Inflammatory macrophage (primary cell): Measurements from ENCODE around the gene STX1B.

Source experiments
- DNase-seq, 2 donors: peaks; one replicate each; pipeline ENCODE4 v3.0.0-alpha.2; 2020 to 2022

Gene STX1B

GRCh38 chr16:30996324-30996984, 14.0 kb downstream of the STX1B start:
- DNase-seq = no peak

DNA sequence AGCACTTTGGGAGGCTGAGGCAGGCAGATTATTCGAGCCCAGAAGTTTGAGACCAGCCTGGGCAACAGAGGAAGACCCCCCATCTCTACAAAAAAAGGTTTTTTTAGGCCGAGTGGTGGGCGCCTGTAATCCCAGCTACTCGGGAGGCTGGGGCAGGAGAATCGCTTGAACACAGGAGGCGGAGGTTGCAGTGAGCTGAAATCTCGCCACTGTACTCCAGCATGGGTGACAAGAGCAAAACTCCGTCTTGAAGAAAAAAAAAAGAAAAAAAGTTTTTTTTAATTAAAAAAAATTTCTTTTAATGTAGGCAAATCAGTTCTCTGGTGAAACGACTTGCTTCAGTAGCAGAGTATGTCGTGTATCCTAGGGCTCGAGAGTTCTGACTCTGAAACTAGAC, 14.5 kb downstream of the STX1B start:
- no peak for DNase-seq

DNA sequence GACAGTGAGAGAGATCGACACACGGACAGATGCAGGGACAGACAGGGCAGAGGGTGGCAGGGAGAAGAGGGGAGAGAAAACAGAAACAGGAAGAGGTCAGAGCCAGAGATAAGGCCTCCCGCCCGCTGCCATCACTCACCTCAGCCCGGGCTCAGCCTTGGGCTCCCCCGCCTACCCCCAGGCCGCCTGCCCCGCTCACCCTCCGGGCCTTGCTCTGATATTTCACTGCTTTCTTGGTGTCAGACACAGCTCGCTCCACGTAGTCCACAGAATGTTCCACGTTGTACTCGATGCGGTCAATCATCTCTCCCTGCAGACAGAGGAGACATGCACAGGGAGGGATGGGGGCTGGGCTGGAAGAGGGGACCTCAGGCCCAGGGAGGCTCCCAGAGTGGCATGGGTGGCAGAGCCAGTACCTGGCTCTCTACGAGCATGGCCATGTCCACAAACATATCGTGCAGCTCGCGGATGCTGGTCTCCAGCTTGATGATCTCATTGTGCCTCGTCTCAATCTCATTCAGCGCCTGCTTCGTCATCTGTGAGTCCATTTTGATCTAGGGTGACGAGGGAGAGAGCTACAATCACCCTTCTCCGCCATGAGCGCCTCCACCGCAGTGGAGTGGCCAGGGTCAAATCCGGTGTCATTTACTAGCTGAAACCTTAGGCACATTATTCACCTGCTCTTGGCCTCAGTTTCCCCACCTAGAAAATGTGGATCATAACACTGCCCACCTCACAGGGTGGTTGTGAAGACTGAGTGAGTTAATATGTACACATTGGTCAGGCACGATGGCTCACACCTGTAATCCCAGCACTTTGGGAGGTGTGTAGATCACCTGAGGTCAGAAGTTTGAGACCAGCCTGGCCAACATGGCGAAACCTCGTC, 17.3 kb downstream of the STX1B start:
- DNase-seq = no peak

DNA sequence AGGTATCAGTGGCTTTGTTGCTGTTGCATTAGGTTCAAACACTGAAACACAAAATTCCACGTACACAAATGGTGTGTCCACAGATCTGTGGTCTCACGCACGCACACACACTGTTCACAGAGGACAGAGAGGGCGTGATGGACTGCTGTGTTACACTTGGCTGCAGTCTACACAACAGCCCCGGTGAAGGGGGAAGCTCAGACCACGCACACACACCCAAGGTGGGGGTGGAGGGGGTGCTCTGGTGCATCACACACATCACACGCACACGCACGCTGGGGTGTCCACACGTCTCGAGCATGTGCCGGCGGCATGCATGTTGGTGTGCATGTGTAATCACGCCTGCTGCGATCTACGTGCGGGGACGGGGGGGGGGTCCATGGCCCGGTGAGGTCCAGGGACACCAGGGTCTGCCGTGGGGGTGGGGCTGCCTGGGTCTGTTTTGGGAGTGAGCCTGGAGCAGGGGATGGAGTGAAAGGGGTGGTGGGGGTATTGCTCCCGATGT, 18.1 kb downstream of the STX1B start:
- no peak for DNase-seq

DNA sequence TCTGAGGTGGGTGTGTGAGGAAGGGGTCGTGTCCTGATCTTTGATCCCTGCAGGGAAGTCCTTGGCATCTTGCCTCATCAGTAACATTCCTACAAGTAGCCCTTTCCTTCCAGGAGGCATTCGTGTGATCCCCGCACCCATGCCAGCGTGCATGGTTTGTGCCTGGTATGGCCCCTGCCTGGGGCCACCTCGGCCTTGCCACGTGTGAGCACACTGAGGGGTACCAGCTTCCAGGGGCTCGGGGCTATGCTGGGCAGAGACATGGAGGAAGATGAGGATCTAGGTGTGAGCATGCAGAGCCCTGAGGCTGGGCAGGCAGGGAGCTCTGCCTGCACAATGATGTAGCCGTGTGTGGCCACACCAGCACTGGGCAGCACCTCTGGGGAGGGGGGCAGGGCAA, 19.4 kb downstream of the STX1B start:
- no peak for DNase-seq

DNA sequence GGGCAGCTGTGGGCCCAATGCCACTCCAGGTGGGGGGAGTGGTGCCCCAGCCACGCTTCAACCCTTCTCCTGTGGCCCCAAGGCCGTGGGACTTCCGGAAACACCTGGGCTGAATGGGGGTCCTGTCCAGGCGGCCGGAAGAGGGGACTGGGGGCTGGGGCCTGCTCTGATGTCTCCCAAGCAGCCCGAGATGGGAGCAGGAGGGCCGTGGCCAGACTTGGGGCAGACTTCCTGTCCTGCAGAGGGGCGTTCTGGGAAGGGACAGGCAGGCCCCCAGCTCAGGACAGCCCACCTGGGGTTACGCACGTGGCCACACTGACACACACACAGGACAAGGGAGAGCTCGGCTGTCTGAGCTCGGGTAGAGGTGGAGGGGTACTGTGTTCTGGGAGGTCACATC, 20.3 kb downstream of the STX1B start:
- no peak for DNase-seq

- DNase-seq = no peak
Measured at GRCh38 chr16:30989469-30990047, 20.9 kb downstream of the STX1B start.

GRCh38 chr16:30987581-30988190, 22.8 kb downstream of the STX1B start:
- DNase-seq = no peak

GRCh38 chr16:30986129-30986991, 24.1 kb downstream of the STX1B start:
- no peak for DNase-seq

DNA sequence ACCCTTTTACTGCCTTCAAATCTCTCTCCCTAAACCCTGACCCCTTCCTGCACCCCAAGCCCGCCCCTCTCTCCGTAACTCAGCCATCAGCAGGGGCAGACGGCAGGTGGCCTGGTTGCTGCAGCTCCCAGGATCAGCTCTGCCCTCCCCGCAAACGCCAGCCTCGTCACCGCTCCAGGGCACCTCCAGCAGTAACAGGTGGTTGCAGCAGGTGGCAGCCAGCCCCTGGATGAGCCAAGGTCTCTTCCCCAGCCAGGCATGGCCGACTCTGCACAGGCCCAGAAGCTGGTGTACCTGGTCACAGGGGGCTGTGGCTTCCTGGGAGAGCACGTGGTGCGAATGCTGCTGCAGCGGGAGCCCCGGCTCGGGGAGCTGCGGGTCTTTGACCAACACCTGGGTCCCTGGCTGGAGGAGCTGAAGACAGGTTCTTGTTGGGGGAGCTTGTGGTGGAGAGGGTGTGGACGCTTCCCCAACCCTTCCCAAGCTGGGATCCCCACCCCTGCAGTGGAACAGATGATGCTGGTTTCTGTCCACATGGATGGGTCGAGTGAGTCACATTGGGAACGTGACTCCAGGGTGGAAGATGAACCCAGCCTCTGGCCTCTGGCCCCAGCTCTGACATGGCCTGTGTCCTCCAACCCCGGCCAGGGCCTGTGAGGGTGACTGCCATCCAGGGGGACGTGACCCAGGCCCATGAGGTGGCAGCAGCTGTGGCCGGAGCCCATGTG, 24.9 kb downstream of the STX1B start:
- DNase-seq = peak in 1 of 2 donors; percentile 43

- peak; percentile 83 to 86 for DNase-seq
Measured at GRCh38 chr16:30984669-30985400, 25.6 kb downstream of the STX1B start, which contains the start of gene HSD3B7. TSS of gene HSD3B7 (plus strand) at chr16:30985207. CDS start at chr16:30985659, 452 bp downstream.

GRCh38 chr16:30983898-30984610, 26.4 kb downstream of the STX1B start:
- no peak for DNase-seq

DNA sequence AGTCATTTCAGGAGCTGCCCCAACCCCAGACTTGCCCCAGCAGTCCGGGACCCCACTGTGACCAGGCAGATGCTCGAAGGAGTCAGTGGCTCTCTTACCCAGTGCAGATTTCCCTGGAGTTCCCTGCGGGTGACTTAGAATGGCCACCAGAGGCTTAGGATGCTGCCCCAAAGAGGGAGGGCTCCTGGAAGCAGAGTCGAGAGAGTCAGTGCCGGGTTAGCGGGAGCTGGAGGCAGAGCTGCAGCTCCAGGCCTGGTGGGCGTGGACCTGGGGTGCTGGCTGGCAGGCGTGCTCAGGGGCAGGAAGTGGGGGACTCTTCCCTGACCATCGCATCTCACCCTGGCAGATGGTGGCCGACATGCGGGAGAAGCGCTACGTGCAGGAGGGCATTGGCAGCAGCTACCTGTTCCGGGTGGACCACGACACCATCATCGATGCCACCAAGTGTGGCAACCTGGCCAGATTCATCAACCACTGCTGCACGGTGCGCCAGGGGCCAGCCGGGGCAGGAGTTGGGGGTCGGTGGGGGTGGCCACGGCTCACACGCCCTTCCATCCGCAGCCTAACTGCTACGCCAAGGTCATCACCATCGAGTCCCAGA, 27.0 kb downstream of the STX1B start:
- no peak for DNase-seq

- DNase-seq = no peak
Measured at GRCh38 chr16:30982548-30983288, 27.7 kb downstream of the STX1B start.

GRCh38 chr16:30980959-30981358, 29.5 kb downstream of the STX1B start:
- no peak for DNase-seq

GRCh38 chr16:30980434-30980833, 30.0 kb downstream of the STX1B start:
- no peak for DNase-seq

- no peak for DNase-seq
Measured at GRCh38 chr16:30980023-30980371, 30.4 kb downstream of the STX1B start.

- DNase-seq = no peak
Measured at GRCh38 chr16:30979170-30980022, 31.0 kb downstream of the STX1B start.
